ENCODE measurements around the gene BRD8. TPM values are rescaled to one million over a fixed set of nuclear protein-coding genes. Genes with fewer than 3 reads are reported as not detected.

BRD8 gene
- total RNA-seq, 1 experiment from 2014 or later: 80.8 TPM

GRCh38 chr5:138224712-138225111 lies 46.3 kb upstream of the BRD8 start:
- no peaks in the 10 kb centered on the region for H3K9me2 ChIP-seq (ENCODE audit: insufficient read depth)
- no peaks in the 10 kb centered on the region for H3K79me2 ChIP-seq (ENCODE audit: insufficient read depth, low read length)
- no peak overlapping the region for H3K4me2 ChIP-seq (ENCODE audit: low read length)
- RAD21 ChIA-PET (ENCODE audit: low non-redundant PET in 1 of 2, low total read pairs in 2 of 2, uncharacterized antibody in 2 of 2, unreplicated experiment in 2 of 2): no interaction called here
- no peak for DNase-seq (ENCODE audit: low read depth, low spot score)
- no peak overlapping the region for H3K27ac ChIP-seq (ENCODE audit: low read depth, low read length)
- H3K36me3 ChIP-seq (ENCODE audit: control insufficient read depth in 1 of 2, insufficient read depth in 2 of 2, low read length in 2 of 2): no peaks in the 10 kb centered on the region
- no peak overlapping the region for H2AFZ ChIP-seq (ENCODE audit: low read depth, low read length, poor library complexity, severe bottlenecking)
- CTCF ChIA-PET: interaction anchor here (3.6 kb wide), 1 partner anchor 58 kb away, joined by 21 read pairs; no protein-coding TSS in a partner anchor
- POLR2A ChIA-PET: no interaction called here
- no peak overlapping the region for H3K9ac ChIP-seq (ENCODE audit: low read length)
- H3K4me3 ChIP-seq (replicated peaks in 1 of 2; ENCODE audit: low read depth in 1 of 2, low read length in 2 of 2): no peak overlapping the region
- H3K9me3 ChIP-seq (ENCODE audit: control insufficient read depth in 1 of 2, insufficient read depth in 1 of 2, low read depth in 1 of 2, low read length in 2 of 2): peaks cover 5 to 8% of the 10 kb centered on the region in 2 experiments; a peak in 3 of 4 replicates
- no peaks in the 10 kb centered on the region for H4K20me1 ChIP-seq (ENCODE audit: insufficient read depth)
- TF ChIP-seq SP1 (IDR thresholded peaks at IDR 0.05; ENCODE audit: low read depth) (no peak), YY1 (IDR thresholded peaks at IDR 0.05; ENCODE audit: extremely low read depth, insufficient replicate concordance, low read depth, low read length) (no peak), POLR2AphosphoS5 (IDR thresholded peaks at IDR 0.05; ENCODE audit: low read depth, low read length) (no peak), ZBTB33 (IDR thresholded peaks at IDR 0.05; ENCODE audit: extremely low read depth, insufficient replicate concordance, low read length) (no peak), ZFX (IDR thresholded peaks at IDR 0.05) (no peak), ELF1 (IDR thresholded peaks at IDR 0.05; ENCODE audit: borderline replicate concordance, low read depth) (no peak), TCF7L2 (IDR thresholded peaks at IDR 0.05; ENCODE audit: borderline replicate concordance, extremely low read depth, insufficient read depth, insufficient read length) (no peak), FOSL1 (IDR thresholded peaks at IDR 0.05; ENCODE audit: low read depth) (no peak), CTCF (IDR thresholded peaks at IDR 0.05 in 2 of 3, conservative IDR thresholded peaks at IDR 0.05 in 1 of 3; ENCODE audit: borderline replicate concordance in 1 of 3, insufficient read depth in 1 of 3, low read depth in 2 of 3, low read length in 2 of 3) (no peak)
- intact Hi-C loops (cut with micrococcal nuclease): no loop called here
- ATAC-seq: no peak
- BruUV-seq (replicated peaks): no TSS peak
- H3K4me1 ChIP-seq (ENCODE audit: control insufficient read depth in 1 of 2, insufficient read depth in 2 of 2, low read length in 2 of 2): peaks cover 0 to 4% of the 10 kb centered on the region in 2 experiments; a peak in 2 of 4 replicates
- no peaks in the 10 kb centered on the region for H3K27me3 ChIP-seq (ENCODE audit: insufficient read depth, low read length)
